ENCODE results near the gene TIMD4.

DNA sequence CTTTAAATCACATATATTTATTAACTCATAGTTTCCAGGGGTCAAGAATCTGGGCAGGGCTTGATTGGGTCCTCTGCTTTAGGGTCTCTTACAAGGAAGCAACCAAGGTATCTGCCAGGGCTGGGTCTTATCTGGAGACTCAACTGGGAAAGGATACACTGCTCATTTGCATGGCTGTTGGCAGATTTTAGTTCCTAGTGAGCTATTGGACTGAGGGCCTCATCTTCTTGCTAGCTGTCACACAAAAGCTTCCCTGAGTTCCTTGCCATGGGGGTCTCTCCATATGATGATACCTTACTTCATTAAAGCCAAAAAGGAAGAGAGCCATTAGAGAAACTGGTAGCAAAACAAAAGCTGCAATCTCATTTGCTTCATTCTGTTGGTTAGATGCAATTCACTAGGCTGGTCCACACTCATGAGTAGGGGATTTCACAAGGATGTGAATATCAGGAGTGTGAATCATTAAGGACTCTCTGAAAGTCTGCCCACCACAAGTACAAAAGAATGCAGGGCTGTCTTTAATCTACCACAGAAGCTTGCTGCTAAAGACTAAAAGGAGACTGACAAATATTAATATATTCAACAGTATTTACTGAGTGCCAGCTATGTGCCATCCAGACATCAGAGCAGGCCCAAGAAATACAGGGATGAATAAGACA lies 42.0 kb upstream of the TIMD4 start:
- TF ChIP-seq CTCF (IDR thresholded peaks at IDR 0.05) (no peak), ZFX (IDR thresholded peaks at IDR 0.05; ENCODE audit: borderline replicate concordance) (no peak)

Data from 22Rv1 (cell line).